Uterus (tissue), 4 donors: ENCODE results near the gene CGB2. TPM values are rescaled to one million over a fixed set of nuclear protein-coding genes. Genes with fewer than 3 reads are reported as not detected.

Experiments used
- DNase-seq, 2 donors: peaks; one replicate each; pipeline ENCODE4 v3.0.0-alpha.2; 2019 to 2020
- H3K27ac ChIP-seq, 2 donors: fragments of 200-600 bp; sonication (generic); 1 replicate in 1 of 2; 2 replicates in 1 of 2; pipeline ENCODE4 v1.5.1; 2016 to 2018
- H3K27me3 ChIP-seq, 2 donors: fragments of 200-600 bp; sonication (generic); one replicate each; pipeline ENCODE4 v1.5.1; 2018 to 2019; ENCODE audit warnings: control low read depth in 1 of 2
- H3K36me3 ChIP-seq, 2 donors: fragments of 200-600 bp; sonication (generic); one replicate each; pipeline ENCODE4 v1.5.1; 2019; ENCODE audit warnings: control low read depth in 1 of 2
- H3K4me1 ChIP-seq, 2 donors: fragments of 200-600 bp; sonication (generic); one replicate each; pipeline ENCODE4 v1.5.1; 2018 to 2019; ENCODE audit warnings: control low read depth in 1 of 2
- H3K4me3 ChIP-seq, 2 donors: fragments of 200-600 bp; sonication (generic); 1 replicate in 1 of 2; 2 replicates in 1 of 2; pipeline ENCODE4 v1.5.1; 2018 to 2019; ENCODE audit warnings: mild to moderate bottlenecking in 1 of 2
- H3K9me3 ChIP-seq, 2 donors: fragments of 200-600 bp; sonication (generic); one replicate each; pipeline ENCODE4 v1.5.1; 2019; ENCODE audit warnings: control low read depth in 1 of 2
- POLR2A ChIP-seq, 2 donors: fragments of 450-650 bp; IDR thresholded peaks; one replicate each; pipeline ENCODE4 v1.6.1; 2016; ENCODE audit warnings: antibody characterized with exemption in 2 of 2, mild to moderate bottlenecking in 1 of 2, moderate library complexity in 1 of 2
- intact Hi-C: fragments of 100-400 bp; cut with DNase I; formaldehyde crosslinking; loops from one replicate; pipeline ENCODE4 v1.15.1; 2023; ENCODE audit warnings: low total_unique reads
- total RNA-seq, 4 donors: library from RNA; depleted of rRNA in 3 of 4; stranded (reverse); fragments of >200 nt in 3 of 4; gene quantifications; one replicate each; pipeline versions ENCODE4 v1.1.0 to v1.2.4, GENCODE V29; 2014 to 2023
- TF ChIP-seq, protein P1 (sequence below), 4 experiments: fragments of 200-600 bp in 2 of 4; fragments of 450-650 bp in 2 of 4; sonication (generic) in 2 of 4; IDR thresholded peaks; one replicate each; pipeline ENCODE4 v1.5.1; 2016 to 2019; ENCODE audit warnings: antibody characterized with exemption in 4 of 4, mild to moderate bottlenecking in 2 of 4, moderate library complexity in 1 of 4
- donor health status: DM: yes; HTN: yes; CAD: no.

The CGB2 gene
- total RNA-seq, 4 donors from 2014 or later = not detected

GRCh38 chr19:49010453-49010852 lies 21.2 kb upstream of the CGB2 start:
- no peaks in the 10 kb centered on the region for H3K36me3 ChIP-seq
- no peak for TF ChIP-seq POLR2A (IDR thresholded peaks at IDR 0.05)
- intact Hi-C loops = no loop called here
- no peaks in the 10 kb centered on the region for H3K27me3 ChIP-seq
- H3K9me3 ChIP-seq = no peaks in the 10 kb centered on the region
- DNase-seq = no peak
- no peak overlapping the region for H3K27ac ChIP-seq
- H3K4me3 ChIP-seq = no peak overlapping the region
- H3K4me1 ChIP-seq = no peaks in the 10 kb centered on the region

DNA sequence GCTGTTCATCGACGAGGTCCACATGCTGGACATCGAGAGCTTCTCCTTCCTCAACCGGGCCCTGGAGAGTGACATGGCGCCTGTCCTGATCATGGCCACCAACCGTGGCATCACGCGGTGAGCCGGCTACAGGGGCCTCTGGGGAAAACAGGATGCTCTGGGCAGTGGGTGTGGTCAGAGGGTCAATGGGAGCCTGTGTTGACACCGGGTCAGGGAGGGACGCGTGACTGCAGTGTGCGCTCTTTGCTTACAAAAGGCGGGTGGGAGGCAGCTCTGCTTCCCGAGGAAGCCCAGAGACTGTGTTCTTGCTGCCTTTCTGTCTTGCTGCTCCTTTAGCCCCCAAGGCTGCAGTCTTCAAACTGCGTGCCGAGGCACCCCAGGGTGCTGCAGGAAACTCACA lies 20.5 kb upstream of the CGB2 start:
- Histone ChIP-seq H3K27me3 (no peaks in the 10 kb centered on the region), H3K4me3 (no peak overlapping the region), H3K36me3 (no peaks in the 10 kb centered on the region), H3K4me1 (no peaks in the 10 kb centered on the region), H3K27ac (no peak overlapping the region), H3K9me3 (no peaks in the 10 kb centered on the region)
- no peak for TF ChIP-seq POLR2A (IDR thresholded peaks at IDR 0.05)
- TF ChIP-seq, protein P1, sequence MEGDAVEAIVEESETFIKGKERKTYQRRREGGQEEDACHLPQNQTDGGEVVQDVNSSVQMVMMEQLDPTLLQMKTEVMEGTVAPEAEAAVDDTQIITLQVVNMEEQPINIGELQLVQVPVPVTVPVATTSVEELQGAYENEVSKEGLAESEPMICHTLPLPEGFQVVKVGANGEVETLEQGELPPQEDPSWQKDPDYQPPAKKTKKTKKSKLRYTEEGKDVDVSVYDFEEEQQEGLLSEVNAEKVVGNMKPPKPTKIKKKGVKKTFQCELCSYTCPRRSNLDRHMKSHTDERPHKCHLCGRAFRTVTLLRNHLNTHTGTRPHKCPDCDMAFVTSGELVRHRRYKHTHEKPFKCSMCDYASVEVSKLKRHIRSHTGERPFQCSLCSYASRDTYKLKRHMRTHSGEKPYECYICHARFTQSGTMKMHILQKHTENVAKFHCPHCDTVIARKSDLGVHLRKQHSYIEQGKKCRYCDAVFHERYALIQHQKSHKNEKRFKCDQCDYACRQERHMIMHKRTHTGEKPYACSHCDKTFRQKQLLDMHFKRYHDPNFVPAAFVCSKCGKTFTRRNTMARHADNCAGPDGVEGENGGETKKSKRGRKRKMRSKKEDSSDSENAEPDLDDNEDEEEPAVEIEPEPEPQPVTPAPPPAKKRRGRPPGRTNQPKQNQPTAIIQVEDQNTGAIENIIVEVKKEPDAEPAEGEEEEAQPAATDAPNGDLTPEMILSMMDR (IDR thresholded peaks at IDR 0.05) = no peak
- intact Hi-C loops = no loop called here
- no peak for DNase-seq

GRCh38 chr19:49014123-49014869 lies 17.4 kb upstream of the CGB2 start:
- DNase-seq = no peak
- Histone ChIP-seq H3K36me3 (no peaks in the 10 kb centered on the region), H3K9me3 (no peaks in the 10 kb centered on the region), H3K27me3 (no peaks in the 10 kb centered on the region), H3K4me3 (no peak overlapping the region), H3K4me1 (peaks cover 0 to 7% of the 10 kb centered on the region in 2 donors), H3K27ac (no peak overlapping the region)
- intact Hi-C loops = no loop called here
- TF ChIP-seq, protein P1 (IDR thresholded peaks at IDR 0.05) = no peak
- TF ChIP-seq POLR2A (IDR thresholded peaks at IDR 0.05) = no peak

DNA sequence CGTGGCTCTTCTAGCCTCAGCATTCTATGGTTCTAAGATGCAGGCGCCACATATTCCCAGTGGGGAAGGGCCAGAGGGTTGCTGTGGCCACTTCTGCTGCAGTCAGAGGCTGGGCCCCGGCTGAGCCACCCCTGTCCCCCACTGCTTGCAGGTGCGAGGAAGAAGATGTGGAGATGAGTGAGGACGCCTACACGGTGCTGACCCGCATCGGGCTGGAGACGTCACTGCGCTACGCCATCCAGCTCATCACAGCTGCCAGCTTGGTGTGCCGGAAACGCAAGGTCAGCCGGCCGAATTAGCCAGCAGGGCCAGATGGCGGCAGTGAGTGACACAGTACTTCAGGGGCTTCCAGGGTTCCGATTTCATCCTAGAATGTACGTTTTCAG lies 16.8 kb upstream of the CGB2 start:
- Histone ChIP-seq H3K27ac (no peak overlapping the region), H3K9me3 (no peaks in the 10 kb centered on the region), H3K4me3 (no peak overlapping the region), H3K27me3 (no peaks in the 10 kb centered on the region), H3K36me3 (no peaks in the 10 kb centered on the region), H3K4me1 (peaks cover 0 to 7% of the 10 kb centered on the region in 2 donors)
- DNase-seq = no peak
- no peak for TF ChIP-seq POLR2A (IDR thresholded peaks at IDR 0.05)
- TF ChIP-seq, protein P1 (IDR thresholded peaks at IDR 0.05) = no peak
- intact Hi-C loops = no loop called here

GRCh38 chr19:49016067-49016839 lies 15.4 kb upstream of the CGB2 start:
- no peaks in the 10 kb centered on the region for H3K36me3 ChIP-seq
- no peaks in the 10 kb centered on the region for H3K9me3 ChIP-seq
- H3K4me3 ChIP-seq = no peak overlapping the region
- H3K27me3 ChIP-seq = no peaks in the 10 kb centered on the region
- no peak for DNase-seq
- TF ChIP-seq, protein P1 (IDR thresholded peaks at IDR 0.05) = no peak
- no peak for TF ChIP-seq POLR2A (IDR thresholded peaks at IDR 0.05)
- no peak overlapping the region for H3K27ac ChIP-seq
- intact Hi-C loops = no loop called here
- H3K4me1 ChIP-seq = peaks cover 0 to 7% of the 10 kb centered on the region in 2 donors
